HG03066 (cell line): ENCODE measurements around the gene PSMD3.
"Not testable (repeated sequence)": the region's sequence is repeated elsewhere in the genome, so short reads cannot be mapped to it uniquely, and the experiment has no call there.

Experiments
- ATAC-seq: cut with Tn5 transposase; IDR thresholded peaks from one replicate; pipeline ENCODE4 v1.9.1; 2021; ENCODE audit warnings: low read depth; ENCODE audit not compliant: unreplicated experiment

PSMD3 gene

DNA sequence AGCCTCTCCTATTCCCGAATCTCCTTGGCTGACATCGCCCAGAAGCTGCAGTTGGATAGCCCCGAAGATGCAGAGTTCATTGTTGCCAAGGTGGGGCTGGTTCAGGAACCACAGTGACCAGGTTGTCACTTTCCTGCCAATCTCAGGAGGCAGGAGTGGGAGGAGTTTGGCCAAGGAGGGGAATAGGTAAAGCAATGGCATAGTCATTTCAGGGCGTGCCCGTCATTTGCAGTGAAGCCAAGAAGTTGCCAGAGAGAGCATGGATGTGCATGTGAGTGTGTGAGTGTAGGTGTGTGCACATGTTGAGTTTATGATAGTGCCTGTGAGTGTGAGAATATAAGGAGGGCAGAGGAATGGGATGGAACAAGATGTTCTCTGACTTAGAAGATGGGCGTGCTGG is 14.8 kb downstream of the PSMD3 start:
- no peak for ATAC-seq

DNA sequence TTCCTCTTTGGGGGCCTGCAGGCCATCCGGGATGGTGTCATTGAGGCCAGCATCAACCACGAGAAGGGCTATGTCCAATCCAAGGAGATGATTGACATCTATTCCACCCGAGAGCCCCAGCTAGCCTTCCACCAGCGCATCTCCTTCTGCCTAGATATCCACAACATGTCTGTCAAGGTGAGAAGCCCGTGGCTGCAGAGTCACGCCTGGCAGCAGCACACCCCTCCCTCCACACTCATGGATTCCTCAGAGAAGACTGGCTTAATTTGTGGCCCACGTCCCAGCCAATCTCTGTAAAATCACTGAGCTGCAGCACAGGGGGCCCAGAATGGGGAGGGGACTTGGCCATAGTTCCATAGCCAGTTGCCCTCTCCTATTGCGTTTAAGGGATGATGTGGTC is 15.6 kb downstream of the PSMD3 start:
- ATAC-seq, result no peak

DNA sequence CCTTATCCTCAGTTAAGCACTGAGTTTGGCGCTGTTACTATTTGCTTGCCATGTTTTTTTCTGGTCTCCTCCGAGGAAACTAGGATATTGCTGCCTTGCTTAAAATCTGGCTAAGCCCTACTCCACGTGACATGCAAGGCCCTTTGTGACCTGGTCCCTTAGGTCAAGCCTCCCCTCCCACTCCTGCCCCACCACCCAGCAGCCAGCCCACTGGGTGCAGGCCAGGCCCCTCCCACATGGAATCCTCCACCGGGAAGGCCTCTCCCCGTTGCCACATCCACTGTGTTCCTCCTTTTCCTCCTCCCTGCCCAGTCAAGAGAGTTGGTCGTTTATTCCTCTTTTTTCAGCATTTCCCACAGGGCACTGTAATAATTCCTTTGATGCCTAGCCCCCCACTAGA is 16.2 kb downstream of the PSMD3 start:
- no peak for ATAC-seq

DNA sequence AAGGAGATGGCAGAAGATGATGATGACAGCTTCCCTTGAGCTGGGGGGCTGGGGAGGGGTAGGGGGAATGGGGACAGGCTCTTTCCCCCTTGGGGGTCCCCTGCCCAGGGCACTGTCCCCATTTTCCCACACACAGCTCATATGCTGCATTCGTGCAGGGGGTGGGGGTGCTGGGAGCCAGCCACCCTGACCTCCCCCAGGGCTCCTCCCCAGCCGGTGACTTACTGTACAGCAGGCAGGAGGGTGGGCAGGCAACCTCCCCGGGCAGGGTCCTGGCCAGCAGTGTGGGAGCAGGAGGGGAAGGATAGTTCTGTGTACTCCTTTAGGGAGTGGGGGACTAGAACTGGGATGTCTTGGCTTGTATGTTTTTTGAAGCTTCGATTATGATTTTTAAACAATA is 16.9 kb downstream of the PSMD3 start:
- no peak for ATAC-seq

DNA sequence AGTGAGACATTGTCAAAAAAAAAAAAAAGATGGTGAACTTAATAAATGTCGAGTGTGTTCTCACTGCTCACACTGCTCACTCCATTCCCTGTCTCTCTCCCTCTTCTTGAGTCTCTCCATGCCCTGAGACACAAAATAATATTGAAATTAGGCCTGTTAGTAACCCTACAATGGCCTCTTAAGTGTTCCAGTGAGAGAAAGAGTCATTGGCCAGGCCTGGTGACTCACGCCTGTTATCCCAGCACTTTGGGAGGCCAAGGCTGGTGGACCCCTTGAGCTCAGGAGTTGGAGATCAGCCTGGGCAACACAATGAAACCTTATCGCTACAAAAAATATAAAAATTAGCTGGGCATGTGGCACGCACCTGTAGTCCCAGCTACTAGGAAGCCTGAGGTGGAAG is 18.5 kb downstream of the PSMD3 start:
- ATAC-seq, result no peak

DNA sequence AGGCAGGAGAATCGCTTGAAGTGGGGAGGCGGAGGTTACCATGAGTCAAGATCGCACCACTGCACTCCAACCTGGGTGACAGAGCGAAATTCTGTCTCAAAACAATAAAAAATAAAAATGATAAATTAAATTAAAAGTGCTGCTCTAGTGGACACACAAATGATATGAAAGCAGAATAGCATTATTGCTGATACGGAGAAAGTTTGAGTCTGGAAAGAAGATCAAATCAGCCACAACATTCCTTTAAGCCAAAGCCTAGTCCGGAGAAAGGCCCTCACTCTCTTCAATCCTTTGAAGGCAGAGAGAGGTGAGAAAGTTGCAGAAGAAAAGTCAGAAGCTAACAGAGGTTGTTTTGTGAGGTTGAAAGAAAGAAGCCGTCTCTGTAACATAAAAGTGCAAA is 19.6 kb downstream of the PSMD3 start:
- no peak for ATAC-seq

DNA sequence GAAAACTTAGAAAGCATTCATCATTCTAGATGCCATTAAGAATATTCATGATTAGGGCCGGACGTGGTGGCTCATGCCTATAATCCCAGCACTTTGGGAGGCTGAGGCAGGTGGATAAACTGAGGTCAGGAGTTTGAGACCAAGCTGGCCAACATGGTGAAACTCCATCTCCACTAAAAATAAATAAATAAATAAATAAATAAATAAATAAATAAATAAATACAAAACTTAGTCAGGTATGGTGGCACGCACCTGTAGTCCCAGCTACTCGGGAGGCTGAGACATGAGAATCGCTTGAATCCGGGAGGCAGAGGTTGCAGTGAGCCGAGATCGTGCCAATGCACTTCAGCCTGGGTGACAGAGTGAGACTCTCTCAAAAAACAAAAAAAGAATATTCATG is 20.7 kb downstream of the PSMD3 start:
- ATAC-seq, result not testable (repeated sequence)

DNA sequence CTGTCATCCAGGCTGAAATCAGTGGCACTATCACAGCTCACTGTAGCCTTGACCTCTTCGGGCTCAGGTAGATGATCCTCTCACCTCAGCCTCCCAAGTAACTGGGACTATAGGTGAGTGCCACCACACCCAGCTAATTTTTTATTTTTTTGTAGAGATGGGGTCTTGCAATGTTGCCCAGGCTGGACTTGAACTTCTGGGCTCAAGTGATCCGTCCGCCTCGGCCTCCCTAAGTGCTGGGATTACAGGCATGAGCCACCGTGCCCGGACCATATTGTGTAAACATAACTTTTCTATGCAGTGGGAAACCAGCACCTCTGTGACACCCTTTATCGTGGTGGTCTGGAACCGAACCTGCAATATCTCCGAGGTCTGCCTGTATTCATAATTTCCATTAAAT is 23.5 kb downstream of the PSMD3 start:
- no peak for ATAC-seq

DNA sequence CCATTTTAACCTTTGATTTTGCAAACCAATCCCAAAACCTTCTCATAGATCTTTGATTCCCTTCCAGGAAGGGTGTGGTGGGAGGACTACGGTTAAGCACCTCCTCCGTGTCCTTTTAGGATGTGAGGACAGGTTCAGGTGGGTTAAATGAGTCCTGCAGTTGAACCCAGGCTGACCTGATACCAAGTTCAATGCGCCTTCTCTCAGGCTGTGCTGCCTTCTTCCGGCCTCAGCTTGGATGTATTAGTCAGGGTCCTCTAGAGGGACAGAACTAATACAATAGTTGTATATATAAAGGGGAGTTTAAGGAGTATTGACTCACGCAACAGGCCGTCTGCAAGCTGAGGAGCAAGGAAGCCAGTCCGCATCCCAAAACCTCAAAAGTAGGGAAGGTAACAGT is 24.1 kb downstream of the PSMD3 start:
- no peak for ATAC-seq

DNA sequence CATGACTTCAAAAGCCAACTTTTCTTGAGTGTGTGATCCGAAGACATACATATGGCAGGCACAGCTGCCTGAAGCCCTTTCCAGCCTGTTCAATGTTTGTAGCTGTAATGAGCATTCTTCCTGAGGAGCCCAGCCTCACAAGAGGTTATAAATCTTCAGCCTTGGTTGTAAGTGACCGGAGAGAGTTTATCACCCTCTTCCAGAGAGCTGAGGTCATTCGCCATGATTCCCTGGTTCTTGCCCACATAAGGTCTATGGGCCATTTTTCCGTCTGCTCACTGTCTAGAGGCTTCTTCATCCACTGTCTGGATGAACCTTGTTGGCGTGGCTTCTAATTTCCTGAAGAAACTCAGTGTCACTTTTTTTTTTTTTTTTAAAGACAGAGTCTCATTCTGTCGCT is 24.9 kb downstream of the PSMD3 start:
- no peak for ATAC-seq

DNA sequence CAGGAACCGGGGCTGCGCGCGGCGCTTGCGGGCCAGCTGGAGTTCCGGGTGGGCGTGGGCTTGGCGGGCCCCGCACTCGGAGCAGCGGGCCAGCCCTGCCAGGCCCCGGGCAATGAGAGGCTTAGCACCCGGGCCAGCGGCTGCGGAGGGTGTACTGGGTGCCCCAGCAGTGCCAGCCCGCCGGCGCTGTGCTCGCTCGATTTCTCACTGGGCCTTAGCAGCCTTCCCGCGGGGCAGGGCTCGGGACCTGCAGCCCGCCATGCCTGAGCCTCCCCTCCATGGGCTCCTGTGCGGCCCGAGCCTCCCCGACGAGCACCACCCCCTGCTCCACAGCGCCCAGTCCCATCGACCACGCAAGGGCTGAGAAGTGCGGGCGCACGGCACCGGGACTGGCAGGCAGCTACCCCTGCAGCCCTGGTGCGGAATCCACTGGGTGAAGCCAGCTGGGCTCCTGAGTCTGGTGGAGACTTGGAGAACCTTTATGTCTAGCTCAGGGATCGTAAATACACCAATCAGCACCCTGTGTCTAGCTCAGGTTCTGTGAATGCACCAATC is 30.4 kb downstream of the PSMD3 start:
- ATAC-seq, result not testable (repeated sequence)

DNA sequence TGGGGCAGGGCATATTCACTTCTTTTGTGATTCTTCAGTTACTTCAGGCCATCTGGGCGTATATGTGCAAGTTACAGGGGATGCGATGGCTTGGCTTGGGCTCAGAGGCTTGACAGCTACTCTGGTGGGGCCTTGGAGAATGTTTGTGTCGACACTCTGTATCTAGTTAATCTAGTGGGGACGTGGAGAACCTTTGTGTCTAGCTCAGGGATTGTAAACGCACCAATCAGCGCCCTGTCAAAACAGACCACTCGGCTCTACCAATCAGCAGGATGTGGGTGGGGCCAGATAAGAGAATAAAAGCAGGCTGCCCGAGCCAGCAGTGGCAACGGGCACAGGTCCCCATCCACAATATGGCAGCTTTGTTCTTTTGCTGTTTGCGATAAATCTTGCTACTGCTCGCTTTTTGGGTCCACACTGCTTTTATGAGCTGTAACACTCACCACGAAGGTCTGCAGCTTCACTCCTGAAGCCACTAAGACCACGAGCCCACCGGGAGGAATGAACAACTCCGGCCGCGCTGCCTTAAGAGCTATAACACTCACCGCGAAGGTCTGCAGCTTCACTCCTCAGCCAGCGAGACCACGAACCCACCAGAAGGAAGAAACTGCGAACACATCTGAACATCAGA is 31.5 kb downstream of the PSMD3 start:
- not testable (repeated sequence) for ATAC-seq

DNA sequence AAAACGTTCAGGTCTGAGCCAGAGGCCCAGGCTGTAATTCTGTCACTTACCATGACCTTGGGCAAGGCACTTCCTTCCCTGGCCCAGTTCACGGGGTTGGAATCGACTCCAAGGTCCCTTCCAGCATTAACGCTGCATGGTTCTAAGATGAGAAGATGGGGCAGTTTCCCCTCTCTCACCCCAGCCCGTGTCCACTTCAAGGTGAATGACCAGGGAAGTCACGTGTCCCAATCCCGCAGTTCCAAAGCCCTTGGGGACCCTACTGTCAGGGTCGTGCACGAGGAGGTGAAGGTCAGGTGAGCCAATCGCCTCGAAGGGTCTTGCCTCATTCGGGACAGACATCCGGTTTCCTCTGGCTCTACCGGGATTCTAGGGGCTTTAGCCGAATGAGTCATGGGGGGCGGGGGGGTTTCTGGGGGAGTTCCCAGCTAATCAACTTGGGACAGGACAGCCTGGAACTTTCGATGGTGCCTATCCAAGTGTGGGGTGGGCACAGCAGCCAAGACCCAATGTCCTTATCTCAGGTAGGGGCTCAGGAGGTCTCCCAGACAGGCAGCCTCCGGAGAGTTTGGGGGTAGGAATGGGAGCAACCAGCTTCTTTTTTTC is 33.9 kb downstream of the PSMD3 start:
- no peak for ATAC-seq

DNA sequence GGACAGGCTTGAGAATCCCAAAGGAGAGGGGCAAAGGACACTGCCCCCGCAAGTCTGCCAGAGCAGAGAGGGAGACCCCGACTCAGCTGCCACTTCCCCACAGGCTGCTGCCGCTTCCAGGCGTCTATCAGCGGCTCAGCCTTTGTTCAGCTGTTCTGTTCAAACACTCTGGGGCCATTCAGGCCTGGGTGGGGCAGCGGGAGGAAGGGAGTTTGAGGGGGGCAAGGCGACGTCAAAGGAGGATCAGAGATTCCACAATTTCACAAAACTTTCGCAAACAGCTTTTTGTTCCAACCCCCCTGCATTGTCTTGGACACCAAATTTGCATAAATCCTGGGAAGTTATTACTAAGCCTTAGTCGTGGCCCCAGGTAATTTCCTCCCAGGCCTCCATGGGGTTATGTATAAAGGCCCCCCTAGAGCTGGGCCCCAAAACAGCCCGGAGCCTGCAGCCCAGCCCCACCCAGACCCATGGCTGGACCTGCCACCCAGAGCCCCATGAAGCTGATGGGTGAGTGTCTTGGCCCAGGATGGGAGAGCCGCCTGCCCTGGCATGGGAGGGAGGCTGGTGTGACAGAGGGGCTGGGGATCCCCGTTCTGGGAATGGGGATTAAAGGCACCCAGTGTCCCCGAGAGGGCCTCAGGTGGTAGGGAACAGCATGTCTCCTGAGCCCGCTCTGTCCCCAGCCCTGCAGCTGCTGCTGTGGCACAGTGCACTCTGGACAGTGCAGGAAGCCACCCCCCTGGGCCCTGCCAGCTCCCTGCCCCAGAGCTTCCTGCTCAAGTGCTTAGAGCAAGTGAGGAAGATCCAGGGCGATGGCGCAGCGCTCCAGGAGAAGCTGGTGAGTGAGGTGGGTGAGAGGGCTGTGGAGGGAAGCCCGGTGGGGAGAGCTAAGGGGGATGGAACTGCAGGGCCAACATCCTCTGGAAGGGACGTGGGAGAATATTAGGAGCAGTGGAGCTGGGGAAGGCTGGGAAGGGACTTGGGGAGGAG is 34.7 kb downstream of the PSMD3 start, which contains the start of gene CSF3:
Gene CSF3 (plus strand): TSS at position 436 of the 993 bp plus-strand sequence. CDS start 35 bp downstream, at position 471.
- no peak for ATAC-seq

DNA sequence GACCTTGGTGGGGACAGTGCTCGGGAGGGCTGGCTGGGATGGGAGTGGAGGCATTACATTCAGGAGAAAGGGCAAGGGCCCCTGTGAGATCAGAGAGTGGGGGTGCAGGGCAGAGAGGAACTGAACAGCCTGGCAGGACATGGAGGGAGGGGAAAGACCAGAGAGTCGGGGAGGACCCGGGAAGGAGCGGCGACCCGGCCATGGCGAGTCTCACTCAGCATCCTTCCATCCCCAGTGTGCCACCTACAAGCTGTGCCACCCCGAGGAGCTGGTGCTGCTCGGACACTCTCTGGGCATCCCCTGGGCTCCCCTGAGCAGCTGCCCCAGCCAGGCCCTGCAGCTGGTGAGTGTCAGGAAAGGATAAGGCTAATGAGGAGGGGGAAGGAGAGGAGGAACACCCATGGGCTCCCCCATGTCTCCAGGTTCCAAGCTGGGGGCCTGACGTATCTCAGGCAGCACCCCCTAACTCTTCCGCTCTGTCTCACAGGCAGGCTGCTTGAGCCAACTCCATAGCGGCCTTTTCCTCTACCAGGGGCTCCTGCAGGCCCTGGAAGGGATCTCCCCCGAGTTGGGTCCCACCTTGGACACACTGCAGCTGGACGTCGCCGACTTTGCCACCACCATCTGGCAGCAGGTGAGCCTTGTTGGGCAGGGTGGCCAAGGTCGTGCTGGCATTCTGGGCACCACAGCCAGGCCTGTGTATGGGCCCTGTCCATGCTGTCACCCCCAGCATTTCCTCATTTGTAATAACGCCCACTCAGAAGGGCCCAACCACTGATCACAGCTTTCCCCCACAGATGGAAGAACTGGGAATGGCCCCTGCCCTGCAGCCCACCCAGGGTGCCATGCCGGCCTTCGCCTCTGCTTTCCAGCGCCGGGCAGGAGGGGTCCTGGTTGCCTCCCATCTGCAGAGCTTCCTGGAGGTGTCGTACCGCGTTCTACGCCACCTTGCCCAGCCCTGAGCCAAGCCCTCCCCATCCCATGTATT is 35.7 kb downstream of the PSMD3 start:
- no peak for ATAC-seq

DNA sequence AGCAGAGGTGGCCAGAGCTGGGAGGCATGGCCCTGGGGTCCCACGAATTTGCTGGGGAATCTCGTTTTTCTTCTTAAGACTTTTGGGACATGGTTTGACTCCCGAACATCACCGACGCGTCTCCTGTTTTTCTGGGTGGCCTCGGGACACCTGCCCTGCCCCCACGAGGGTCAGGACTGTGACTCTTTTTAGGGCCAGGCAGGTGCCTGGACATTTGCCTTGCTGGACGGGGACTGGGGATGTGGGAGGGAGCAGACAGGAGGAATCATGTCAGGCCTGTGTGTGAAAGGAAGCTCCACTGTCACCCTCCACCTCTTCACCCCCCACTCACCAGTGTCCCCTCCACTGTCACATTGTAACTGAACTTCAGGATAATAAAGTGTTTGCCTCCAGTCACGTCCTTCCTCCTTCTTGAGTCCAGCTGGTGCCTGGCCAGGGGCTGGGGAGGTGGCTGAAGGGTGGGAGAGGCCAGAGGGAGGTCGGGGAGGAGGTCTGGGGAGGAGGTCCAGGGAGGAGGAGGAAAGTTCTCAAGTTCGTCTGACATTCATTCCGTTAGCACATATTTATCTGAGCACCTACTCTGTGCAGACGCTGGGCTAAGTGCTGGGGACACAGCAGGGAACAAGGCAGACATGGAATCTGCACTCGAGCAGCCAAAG is 36.9 kb downstream of the PSMD3 start:
- ATAC-seq, result no peak

DNA sequence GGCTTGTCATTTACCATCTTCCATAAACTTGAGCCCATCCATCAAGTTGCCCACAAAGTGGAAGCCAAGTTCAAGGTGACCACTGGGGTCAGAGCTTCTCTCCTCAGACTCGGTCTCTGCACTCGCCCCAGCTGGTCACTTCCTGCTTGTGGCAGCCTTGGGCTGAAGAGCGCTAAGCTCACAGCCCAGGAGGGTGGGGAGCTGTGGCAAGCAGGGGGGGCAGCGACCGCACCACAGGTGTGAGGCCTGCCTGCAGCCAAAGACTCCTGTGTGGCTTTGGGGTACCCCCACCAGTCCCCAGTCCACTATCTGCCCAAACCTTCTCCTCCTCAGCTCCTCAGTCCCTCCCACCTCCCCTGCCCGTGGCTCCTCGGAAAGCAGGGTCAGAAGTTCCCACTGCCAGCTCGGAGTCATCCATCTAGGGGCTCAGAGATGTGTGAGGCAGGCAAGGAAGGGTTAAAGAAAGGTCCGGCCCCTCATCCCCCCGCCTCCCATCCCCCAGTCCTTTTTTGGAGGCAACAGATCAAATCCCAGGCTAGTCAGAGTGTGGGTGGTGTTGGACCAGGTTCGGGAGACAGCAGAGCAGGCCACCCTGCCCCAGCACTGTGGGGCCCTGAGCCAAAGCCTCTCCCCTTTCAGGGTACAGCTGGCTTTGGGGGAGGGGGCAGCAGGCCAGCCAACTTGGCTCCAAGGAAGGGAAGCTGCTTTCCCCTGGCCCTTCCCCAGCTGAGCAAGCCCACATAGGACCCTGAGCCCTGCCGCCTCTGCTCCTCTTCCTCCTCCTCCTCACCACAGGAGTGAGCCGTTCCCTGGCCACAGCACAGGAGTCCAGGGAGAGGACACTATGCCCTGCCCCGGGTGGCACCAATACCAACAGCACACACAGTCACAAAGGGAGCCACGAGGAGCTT is 37.9 kb downstream of the PSMD3 start:
- ATAC-seq, result no peak
